ENCODE data around the gene MXI1. TPM values are rescaled to one million over a fixed set of nuclear protein-coding genes. Genes with fewer than 3 reads are reported as not detected.

MXI1 gene
- total and polyA plus RNA-seq, 7 experiments from 2014 or later: 36.6 to 57.1 (median 52.7) TPM

DNA sequence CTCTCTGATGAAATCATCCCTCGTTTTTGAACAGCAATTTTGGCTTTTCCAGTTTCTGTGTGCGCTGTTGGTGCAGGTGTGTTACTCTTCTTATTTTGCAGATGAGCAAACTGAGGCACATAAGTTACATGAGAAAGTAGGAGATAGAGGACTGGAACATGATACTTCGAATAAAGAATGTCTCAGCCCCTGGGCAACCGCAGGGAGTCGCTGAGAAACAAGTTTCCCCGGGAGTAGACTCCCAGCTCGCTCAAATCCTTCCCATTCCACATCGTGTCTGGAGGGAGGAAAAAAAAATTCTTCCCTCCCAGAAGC, 18.0 kb downstream of the MXI1 start:
- Histone ChIP-seq H3K4me1 (ENCODE audit: control insufficient read depth in 2 of 2, insufficient read depth in 2 of 2, low read length in 2 of 2) (peaks cover 16 to 27% of the 10 kb centered on the region in 2 donors), H3K36me3 (ENCODE audit: control insufficient read depth in 2 of 3, insufficient read depth in 3 of 3, low read length in 3 of 3) (peaks cover 0 to 4% (median 0%) of the 10 kb centered on the region in 3 experiments), H3K4me3 (ENCODE audit: low read length) (peak overlapping the region; percentile 59), H3K9me3 (ENCODE audit: control insufficient read depth in 2 of 3, low read length in 3 of 3) (no peaks in the 10 kb centered on the region), H3K27me3 (ENCODE audit: control insufficient read depth in 2 of 2, insufficient read depth in 2 of 2, low read length in 2 of 2) (no peaks in the 10 kb centered on the region), H3K27ac (ENCODE audit: low read depth, low read length) (peak overlapping the region; percentile 92)
- no peaks in the 10 kb centered on the region for H3K27me3 Mint-ChIP-seq
- H3K27ac Mint-ChIP-seq: peak overlapping the region; percentile 75 to 96 (median 91)
- ATAC-seq (no peak), DNase-seq (no peak)
- intact Hi-C loops (cut with micrococcal nuclease): loop anchor here (1.0 to 5.0 kb wide), 10 partner anchors 69 to 647 kb away; partner anchors contain the start of genes PDCD4 (in 1 of the 2) and SMC3 (in 1 of the 2)
- ChIA-PET CTCF (interaction anchor here (0.7 to 6.5 kb wide), 4 partner anchors 10 to 87 kb away, joined by 3 to 95 read pairs (median 4); partner anchors contain the start of gene MXI1), POLR2A (interaction anchor here (1.0 to 10.4 kb wide), 3 partner anchors 15 to 82 kb away, joined by 3 to 353 read pairs (median 5); partner anchors contain the start of genes MXI1 and SMNDC1)
- H3K9me3 Mint-ChIP-seq: no peaks in the 10 kb centered on the region
- peaks cover 27 to 69% (median 48%) of the 10 kb centered on the region in 7 donors for H3K4me1 Mint-ChIP-seq
- H3K36me3 Mint-ChIP-seq: peaks cover 6 to 22% (median 13%) of the 10 kb centered on the region in 5 donors
- H3K4me3 Mint-ChIP-seq: peak overlapping the region; percentile 85 to 97 (median 88)

DNA sequence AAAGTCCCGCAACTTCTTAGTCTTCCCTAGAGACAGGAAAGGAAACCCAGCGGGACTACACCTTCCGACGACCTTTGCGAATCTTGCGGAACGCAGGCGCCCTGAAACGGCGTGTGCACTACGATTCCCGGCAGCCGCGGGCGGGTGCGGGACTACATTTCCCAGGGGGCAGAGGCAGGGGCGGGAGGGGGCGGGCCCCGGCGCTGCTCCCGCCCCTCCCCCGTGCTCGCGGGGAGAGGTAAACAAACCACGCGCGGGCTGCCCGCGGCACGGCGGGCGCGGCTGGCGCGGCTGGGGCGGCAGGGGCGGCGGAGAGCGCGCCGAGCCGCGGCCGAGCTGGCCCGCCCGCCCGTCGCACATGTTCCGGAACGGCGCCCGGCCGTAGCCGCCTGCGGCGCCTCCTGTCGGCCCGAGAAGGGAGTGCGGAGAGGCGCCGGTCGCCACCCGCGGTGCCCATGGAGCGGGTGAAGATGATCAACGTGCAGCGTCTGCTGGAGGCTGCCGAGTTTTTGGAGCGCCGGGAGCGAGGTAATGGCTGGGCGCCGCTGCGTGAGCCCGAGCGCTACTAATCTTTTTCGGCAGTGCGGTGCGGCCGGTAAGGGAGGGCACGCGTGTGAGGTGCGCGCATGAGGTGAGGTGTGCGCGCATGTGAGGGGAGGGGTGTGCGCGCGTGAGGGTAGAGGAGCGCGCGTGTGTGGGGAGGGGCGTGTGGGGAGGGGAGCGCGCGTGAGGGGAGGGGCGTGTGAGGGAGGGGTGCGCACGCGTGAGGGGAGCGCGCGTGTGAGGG, 18.5 kb downstream of the MXI1 start:
- peak overlapping the region; percentile 87 to 99 (median 94) for H3K4me3 Mint-ChIP-seq
- CTCF ChIA-PET: interaction anchor here (0.7 to 6.5 kb wide), 3 partner anchors 16 to 88 kb away, joined by 3 to 95 read pairs (median 5); partner anchors contain the start of gene MXI1

DNA sequence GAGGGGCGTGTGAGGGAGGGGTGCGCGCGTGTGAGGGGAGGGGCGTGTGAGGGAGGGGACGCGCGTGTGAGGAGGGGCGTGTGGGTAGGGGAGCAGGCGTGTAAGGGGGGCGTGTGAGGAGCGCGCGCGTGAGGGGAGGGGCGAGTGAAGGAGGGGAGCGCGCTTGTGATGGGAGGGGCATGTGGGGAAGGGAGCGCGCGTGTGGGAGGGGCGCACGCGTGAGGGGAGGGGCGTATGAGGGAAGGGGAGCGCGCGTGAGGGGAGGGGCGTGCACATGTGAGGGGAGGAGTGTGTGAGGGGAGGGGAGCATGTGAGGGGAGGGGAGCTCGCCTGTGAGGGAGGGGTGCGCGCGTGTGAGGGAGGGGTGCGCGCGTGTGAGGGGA, 19.1 kb downstream of the MXI1 start:
- peak overlapping the region; percentile 12 for H3K4me3 ChIP-seq (ENCODE audit: low read length)
- H3K36me3 ChIP-seq (ENCODE audit: control insufficient read depth in 2 of 3, insufficient read depth in 3 of 3, low read length in 3 of 3): peaks cover 0 to 4% (median 0%) of the 10 kb centered on the region in 3 experiments
- CTCF ChIA-PET: interaction anchor here (1.8 to 6.5 kb wide), 2 partner anchors 16 to 89 kb away, joined by 5 to 95 read pairs; partner anchors contain the start of gene MXI1
- DNase-seq (peak; percentile 78 to 92 (median 85)), ATAC-seq (peak; percentile 68)
- Mint-ChIP-seq H3K4me1 (peaks cover 27 to 64% (median 44%) of the 10 kb centered on the region in 7 donors), H3K4me3 (peak overlapping the region; percentile 87 to 99 (median 94)), H3K36me3 (peaks cover 6 to 23% (median 14%) of the 10 kb centered on the region in 5 donors), H3K27me3 (no peaks in the 10 kb centered on the region), H3K9me3 (no peaks in the 10 kb centered on the region), H3K27ac (peak overlapping the region; percentile 78 to 97 (median 96))
- intact Hi-C loops (cut with micrococcal nuclease): loop anchor here (1.0 to 5.0 kb wide), 19 partner anchors 15 to 693 kb away; partner anchors contain the start of genes BBIP1 (in 2 of the 2), SHOC2 (in 2 of the 2), ADD3 (in 1 of the 2) and DUSP5 (in 1 of the 2)
- POLR2A ChIA-PET: interaction anchor here (0.6 to 10.4 kb wide), 6 partner anchors 8 to 306 kb away, joined by 3 to 353 read pairs (median 3); partner anchors contain the start of genes MXI1 and SMNDC1
- no peaks in the 10 kb centered on the region for H3K9me3 ChIP-seq (ENCODE audit: control insufficient read depth in 2 of 3, low read length in 3 of 3)
- peaks cover 16 to 23% of the 10 kb centered on the region in 2 donors for H3K4me1 ChIP-seq (ENCODE audit: control insufficient read depth in 2 of 2, insufficient read depth in 2 of 2, low read length in 2 of 2)
- peak overlapping the region; percentile 92 for H3K27ac ChIP-seq (ENCODE audit: low read depth, low read length)
- no peaks in the 10 kb centered on the region for H3K27me3 ChIP-seq (ENCODE audit: control insufficient read depth in 2 of 2, insufficient read depth in 2 of 2, low read length in 2 of 2)

More for the DNA sequence above, 18.5 kb downstream of the MXI1 start:
- Mint-ChIP-seq H3K27ac (peak overlapping the region; percentile 78 to 97 (median 96)), H3K4me1 (peaks cover 27 to 68% (median 49%) of the 10 kb centered on the region in 7 donors), H3K36me3 (peaks cover 6 to 23% (median 14%) of the 10 kb centered on the region in 5 donors), H3K27me3 (no peaks in the 10 kb centered on the region), H3K9me3 (no peaks in the 10 kb centered on the region)
- POLR2A ChIA-PET: interaction anchor here (0.6 to 10.4 kb wide), 5 partner anchors 8 to 305 kb away, joined by 3 to 353 read pairs (median 3); partner anchors contain the start of genes MXI1 and SMNDC1
- Histone ChIP-seq H3K4me3 (ENCODE audit: low read length) (peak overlapping the region; percentile 75), H3K9me3 (ENCODE audit: control insufficient read depth in 2 of 3, low read length in 3 of 3) (no peaks in the 10 kb centered on the region), H3K27me3 (ENCODE audit: control insufficient read depth in 2 of 2, insufficient read depth in 2 of 2, low read length in 2 of 2) (no peaks in the 10 kb centered on the region), H3K27ac (ENCODE audit: low read depth, low read length) (peak overlapping the region; percentile 92), H3K4me1 (ENCODE audit: control insufficient read depth in 2 of 2, insufficient read depth in 2 of 2, low read length in 2 of 2) (peaks cover 16 to 27% of the 10 kb centered on the region in 2 donors), H3K36me3 (ENCODE audit: control insufficient read depth in 2 of 3, insufficient read depth in 3 of 3, low read length in 3 of 3) (peaks cover 0 to 4% (median 0%) of the 10 kb centered on the region in 3 experiments)
- intact Hi-C loops (cut with micrococcal nuclease): loop anchor here (1.0 to 5.0 kb wide), 22 partner anchors 15 to 693 kb away; partner anchors contain the start of genes BBIP1 (in 2 of the 2), SHOC2 (in 2 of the 2), SMC3 (in 2 of the 2) and ADD3 (in 1 of the 2)
- ATAC-seq (peak; percentile 73), DNase-seq (peak; percentile 83 to 91 (median 88))

DNA sequence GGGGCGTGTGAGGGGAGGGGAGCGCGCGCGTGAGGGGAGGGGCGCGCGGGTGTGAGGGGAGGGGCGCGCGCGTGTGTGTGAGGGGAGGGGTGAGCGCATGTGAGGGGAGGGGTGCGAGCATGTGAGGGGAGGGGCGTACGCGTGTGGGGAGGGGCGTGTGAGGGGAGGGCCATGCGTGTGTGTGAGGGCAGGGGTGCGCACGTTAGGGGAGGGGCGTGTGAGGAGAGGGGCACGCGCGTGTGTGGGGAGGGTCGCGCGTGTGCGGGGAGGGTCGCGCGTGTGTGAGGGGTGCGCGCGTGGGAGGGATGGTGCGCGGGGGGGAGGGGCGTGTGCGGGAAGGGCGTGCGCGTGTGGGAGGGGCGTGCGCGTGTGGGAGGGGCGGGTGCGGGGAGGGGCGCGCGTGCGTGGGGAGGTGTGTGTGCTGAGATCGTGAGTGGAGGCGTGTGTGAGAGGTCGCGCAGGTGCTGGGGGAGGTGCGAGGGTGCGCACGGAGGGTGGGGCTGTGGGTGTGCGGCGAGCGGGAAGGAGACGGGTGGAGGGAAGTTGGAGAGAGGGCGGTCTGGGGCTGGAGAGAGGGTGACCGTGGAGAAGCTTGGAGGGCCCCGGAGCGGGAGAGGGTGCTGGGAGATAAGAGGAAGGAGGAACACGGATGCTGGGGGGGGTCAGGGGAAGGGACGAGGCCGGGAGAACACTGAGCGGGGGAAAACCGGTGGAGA, 19.7 kb downstream of the MXI1 start:
- H3K36me3 Mint-ChIP-seq: peaks cover 6 to 26% (median 15%) of the 10 kb centered on the region in 5 donors
- intact Hi-C loops (cut with micrococcal nuclease): loop anchor here (1.0 to 5.0 kb wide), 19 partner anchors 16 to 692 kb away; partner anchors contain the start of genes BBIP1 (in 2 of the 2), SHOC2 (in 2 of the 2), ADD3 (in 1 of the 2) and DUSP5 (in 1 of the 2)
- peak overlapping the region; percentile 81 to 97 (median 96) for H3K27ac Mint-ChIP-seq
- no peaks in the 10 kb centered on the region for H3K9me3 Mint-ChIP-seq
- peak; percentile 54 for ATAC-seq
- peak overlapping the region; percentile 87 to 99 (median 94) for H3K4me3 Mint-ChIP-seq
- peaks cover 0 to 4% (median 0%) of the 10 kb centered on the region in 3 experiments for H3K36me3 ChIP-seq (ENCODE audit: control insufficient read depth in 2 of 3, insufficient read depth in 3 of 3, low read length in 3 of 3)
- H3K4me3 ChIP-seq (ENCODE audit: low read length): peak overlapping the region; percentile 65
- H3K4me1 ChIP-seq (ENCODE audit: control insufficient read depth in 2 of 2, insufficient read depth in 2 of 2, low read length in 2 of 2): peaks cover 13 to 18% of the 10 kb centered on the region in 2 donors
- CTCF ChIA-PET: interaction anchor here (1.8 to 6.5 kb wide), 2 partner anchors 17 to 89 kb away, joined by 5 to 95 read pairs; partner anchors contain the start of gene MXI1
- POLR2A ChIA-PET: interaction anchor here (0.6 to 10.4 kb wide), 6 partner anchors 9 to 306 kb away, joined by 3 to 353 read pairs (median 3); partner anchors contain the start of gene MXI1
- H3K4me1 Mint-ChIP-seq: peaks cover 22 to 60% (median 40%) of the 10 kb centered on the region in 7 donors
- H3K27ac ChIP-seq (ENCODE audit: low read depth, low read length): peak overlapping the region; percentile 92
- peaks cover 0 to 5% (median 0%) of the 10 kb centered on the region in 5 donors for H3K27me3 Mint-ChIP-seq
- H3K9me3 ChIP-seq (ENCODE audit: control insufficient read depth in 2 of 3, low read length in 3 of 3): no peaks in the 10 kb centered on the region
- H3K27me3 ChIP-seq (ENCODE audit: control insufficient read depth in 2 of 2, insufficient read depth in 2 of 2, low read length in 2 of 2): no peaks in the 10 kb centered on the region
- DNase-seq: peak; percentile 62 to 83 (median 76)

DNA sequence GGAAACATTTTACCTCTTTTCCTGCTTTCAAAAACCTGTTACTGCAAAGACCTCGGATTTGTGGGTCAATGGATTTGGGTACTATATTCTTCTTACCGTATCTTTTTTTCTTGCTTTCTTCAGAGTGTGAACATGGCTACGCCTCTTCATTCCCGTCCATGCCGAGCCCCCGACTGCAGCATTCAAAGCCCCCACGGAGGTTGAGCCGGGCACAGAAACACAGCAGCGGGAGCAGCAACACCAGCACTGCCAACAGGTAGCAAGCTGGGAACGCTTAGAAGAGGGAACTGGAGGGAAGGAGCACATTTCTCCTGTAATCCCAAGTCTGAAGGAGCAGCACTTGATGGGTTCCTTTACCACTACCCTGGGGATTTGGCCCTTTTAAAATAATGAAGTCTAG, 20.7 kb downstream of the MXI1 start:
- H3K36me3 ChIP-seq (ENCODE audit: control insufficient read depth in 2 of 3, insufficient read depth in 3 of 3, low read length in 3 of 3): peaks cover 0 to 4% (median 0%) of the 10 kb centered on the region in 3 experiments

More for the DNA sequence above, 20.7 kb downstream of the MXI1 start:
- POLR2A ChIA-PET: interaction anchor here (0.6 to 1.6 kb wide), 3 partner anchors 18 to 76 kb away, joined by 3 to 6 read pairs (median 5); no protein-coding TSS in a partner anchor
- peaks cover 11 to 29% (median 25%) of the 10 kb centered on the region in 5 donors for H3K36me3 Mint-ChIP-seq
- no peak for DNase-seq
- no peaks in the 10 kb centered on the region for H3K9me3 Mint-ChIP-seq
- no peak for ATAC-seq
- Histone ChIP-seq H3K27ac (ENCODE audit: low read depth, low read length) (no peak overlapping the region), H3K4me1 (ENCODE audit: control insufficient read depth in 2 of 2, insufficient read depth in 2 of 2, low read length in 2 of 2) (peaks cover 6 to 12% of the 10 kb centered on the region in 2 donors), H3K4me3 (ENCODE audit: low read length) (no peak overlapping the region), H3K9me3 (ENCODE audit: control insufficient read depth in 2 of 3, low read length in 3 of 3) (no peaks in the 10 kb centered on the region), H3K27me3 (ENCODE audit: control insufficient read depth in 2 of 2, insufficient read depth in 2 of 2, low read length in 2 of 2) (no peaks in the 10 kb centered on the region)
- peaks cover 19 to 60% (median 42%) of the 10 kb centered on the region in 7 donors for H3K4me1 Mint-ChIP-seq
- CTCF ChIA-PET: no interaction called here
- H3K27ac Mint-ChIP-seq: peak overlapping the region in 5 of 9 donors; percentile 8 to 96 (median 95)
- H3K4me3 Mint-ChIP-seq: peak overlapping the region; percentile 2 to 97 (median 91)
- intact Hi-C loops (cut with micrococcal nuclease): loop anchor here (5.0 kb wide), 6 partner anchors 151 to 644 kb away; partner anchors contain the start of gene PDCD4 (in 1 of the 2)
- peaks cover 0 to 10% (median 0%) of the 10 kb centered on the region in 5 donors for H3K27me3 Mint-ChIP-seq

All from naive thymus-derived CD4-positive, alpha-beta T cell (primary cell).